Central memory CD8-positive, alpha-beta T cell (primary cell): ENCODE results near the gene INO80.

ENCODE experiments used
- ATAC-seq: fragments of 150-1000 bp; cut with Tn5 transposase; replicated peaks from 2 replicates; pipeline ENCODE4 v1.10.0; 2022; ENCODE audit warnings: mild to moderate bottlenecking, moderate FRiP score, moderate number of reproducible peaks; ENCODE audit not compliant: poor library complexity, severe bottlenecking; ENCODE audit errors: extremely low read depth
- DNase-seq, 2 donors: peaks; one replicate each; pipeline ENCODE4 v3.0.0; 2021; ENCODE audit warnings: low spot score in 2 of 2
- H3K27ac Mint-ChIP-seq: one replicate; pipeline ENCODE4 v1.8.0; 2022; ENCODE audit warnings: low read depth, mild to moderate bottlenecking, moderate library complexity, mixed read lengths
- H3K27me3 Mint-ChIP-seq: one replicate; pipeline ENCODE4 v1.8.0; 2022; ENCODE audit warnings: mixed read lengths
- H3K36me3 Mint-ChIP-seq: one replicate; pipeline ENCODE4 v1.8.0; 2022; ENCODE audit warnings: mild to moderate bottlenecking, moderate library complexity, mixed read lengths; ENCODE audit not compliant: insufficient read depth
- H3K4me1 Mint-ChIP-seq: one replicate; pipeline ENCODE4 v1.8.0; 2022; ENCODE audit warnings: mixed read lengths
- H3K4me3 Mint-ChIP-seq: one replicate; pipeline ENCODE4 v1.8.0; 2022; ENCODE audit warnings: mild to moderate bottlenecking, moderate library complexity, mixed read lengths
- H3K9me3 Mint-ChIP-seq: one replicate; pipeline ENCODE4 v1.8.0; 2022; ENCODE audit warnings: mixed read lengths

Gene INO80

DNA sequence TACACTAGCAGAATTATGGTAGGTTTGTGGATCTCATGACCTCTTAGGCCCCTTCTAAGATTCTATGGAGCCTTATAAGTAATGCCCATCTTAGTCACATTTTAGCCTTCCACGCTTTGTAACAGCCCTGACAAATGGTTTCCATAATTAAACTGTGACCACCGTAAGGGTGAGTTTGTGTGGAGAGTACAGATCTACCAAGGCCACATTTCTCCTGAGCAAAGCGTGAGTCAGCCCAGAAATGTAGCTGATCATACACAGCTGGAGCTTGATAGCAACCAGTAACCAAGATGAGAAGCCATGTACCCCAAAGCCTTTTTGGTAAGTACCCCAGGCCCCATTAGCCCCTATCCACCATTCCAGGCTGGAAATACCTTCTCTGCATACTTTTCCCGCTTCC, 131.1 kb downstream of the INO80 start:
- DNase-seq: no peak
- H3K36me3 Mint-ChIP-seq: peaks cover 60% of the 10 kb centered on the region

DNA sequence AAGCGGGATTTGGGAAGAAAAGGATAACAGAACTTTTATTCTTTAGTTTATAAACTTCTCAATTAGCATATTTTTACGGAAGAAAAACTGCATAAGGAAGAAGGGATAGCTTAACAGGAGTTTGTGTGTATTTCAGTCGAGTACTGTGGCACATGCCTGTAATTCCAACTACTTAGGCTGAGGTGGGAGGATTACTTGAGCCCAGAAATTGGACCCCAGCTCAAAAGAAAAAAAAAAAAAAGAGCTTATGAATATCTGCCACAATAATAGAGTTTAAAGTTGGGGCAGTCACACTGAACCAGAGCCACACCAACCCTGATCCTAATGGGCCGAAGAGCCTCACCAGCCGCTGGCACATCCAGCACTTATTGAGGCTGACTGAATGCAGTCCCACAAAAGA, 131.7 kb downstream of the INO80 start:
- ATAC-seq: no peak
- no peaks in the 10 kb centered on the region for H3K9me3 Mint-ChIP-seq
- H3K27ac Mint-ChIP-seq: no peak overlapping the region
- no peak overlapping the region for H3K4me3 Mint-ChIP-seq
- peaks cover 61% of the 10 kb centered on the region for H3K36me3 Mint-ChIP-seq
- no peaks in the 10 kb centered on the region for H3K4me1 Mint-ChIP-seq
- no peak for DNase-seq
- H3K27me3 Mint-ChIP-seq: no peaks in the 10 kb centered on the region

More for the DNA sequence above, 131.1 kb downstream of the INO80 start:
- no peaks in the 10 kb centered on the region for H3K9me3 Mint-ChIP-seq
- no peaks in the 10 kb centered on the region for H3K4me1 Mint-ChIP-seq
- ATAC-seq: no peak
- H3K27me3 Mint-ChIP-seq: no peaks in the 10 kb centered on the region
- H3K27ac Mint-ChIP-seq: no peak overlapping the region
- H3K4me3 Mint-ChIP-seq: no peak overlapping the region

DNA sequence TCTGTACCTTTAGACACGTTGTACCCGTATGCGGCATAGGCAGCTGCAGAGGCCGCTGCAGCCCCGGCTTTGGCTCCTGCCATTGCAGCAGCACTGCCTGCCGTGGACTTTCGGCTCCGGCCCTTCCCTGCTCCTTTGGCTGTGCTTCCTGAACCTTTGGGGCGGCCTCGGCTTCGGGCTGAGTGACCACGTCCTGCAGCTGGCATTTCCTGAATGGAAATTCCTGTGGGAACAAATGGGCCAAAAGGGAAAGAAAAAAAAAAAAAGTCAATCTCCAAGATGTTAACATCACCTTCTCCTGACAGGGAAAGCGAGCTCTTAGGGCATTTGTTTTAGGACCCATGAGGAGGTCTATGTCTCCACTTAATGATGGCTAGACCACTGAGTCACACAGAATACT, 133.2 kb downstream of the INO80 start:
- H3K4me3 Mint-ChIP-seq: no peak overlapping the region
- peaks cover 62% of the 10 kb centered on the region for H3K36me3 Mint-ChIP-seq
- no peaks in the 10 kb centered on the region for H3K4me1 Mint-ChIP-seq
- DNase-seq (no peak), ATAC-seq (no peak)
- H3K27me3 Mint-ChIP-seq: no peaks in the 10 kb centered on the region
- no peaks in the 10 kb centered on the region for H3K9me3 Mint-ChIP-seq
- no peak overlapping the region for H3K27ac Mint-ChIP-seq

DNA sequence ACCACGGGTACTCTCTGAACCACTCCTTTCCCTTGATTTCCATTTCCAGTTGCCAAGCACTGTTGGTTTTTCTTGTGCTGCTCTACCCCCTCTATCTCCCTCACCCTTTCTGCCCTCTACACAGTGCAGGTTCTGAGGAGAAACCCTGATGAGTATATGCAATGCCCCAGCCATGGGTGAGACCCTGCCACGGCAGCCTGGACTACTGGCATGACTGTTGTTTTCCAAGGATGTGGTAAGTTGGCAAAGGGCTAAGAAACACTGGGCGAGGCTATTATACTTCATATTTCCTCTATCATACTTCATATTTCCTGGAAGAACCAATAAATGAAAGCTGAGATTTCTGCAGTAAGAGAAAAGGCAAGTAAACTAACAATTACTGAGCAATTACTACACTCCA, 134.9 kb downstream of the INO80 start:
- Mint-ChIP-seq H3K9me3 (no peaks in the 10 kb centered on the region), H3K4me3 (no peak overlapping the region), H3K4me1 (no peaks in the 10 kb centered on the region), H3K27ac (no peak overlapping the region), H3K27me3 (no peaks in the 10 kb centered on the region), H3K36me3 (peaks cover 53% of the 10 kb centered on the region)
- ATAC-seq (no peak), DNase-seq (no peak)

DNA sequence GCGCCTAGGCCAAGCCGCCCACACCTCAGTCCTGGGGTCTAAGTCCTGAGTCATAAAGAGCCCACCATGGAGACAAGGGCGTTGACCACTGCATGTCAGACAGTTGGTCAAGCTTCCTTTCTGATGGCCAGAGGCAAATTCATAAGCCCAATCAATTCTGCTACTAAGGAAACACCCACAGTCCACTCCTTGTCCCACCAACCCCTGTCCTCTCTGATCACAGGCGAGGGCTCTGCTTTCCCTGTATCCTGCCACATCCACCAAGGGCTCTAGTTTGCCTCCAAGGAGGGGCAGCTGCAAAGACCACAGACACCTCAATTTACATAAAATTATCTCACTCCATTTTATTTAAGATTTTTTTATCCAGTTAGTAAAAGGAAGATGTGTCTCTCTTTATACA, 137.5 kb downstream of the INO80 start:
- DNase-seq (no peak), ATAC-seq (no peak)
- Mint-ChIP-seq H3K27ac (no peak overlapping the region), H3K4me3 (no peak overlapping the region), H3K4me1 (no peaks in the 10 kb centered on the region), H3K36me3 (peaks cover 38% of the 10 kb centered on the region), H3K27me3 (no peaks in the 10 kb centered on the region), H3K9me3 (no peaks in the 10 kb centered on the region)

DNA sequence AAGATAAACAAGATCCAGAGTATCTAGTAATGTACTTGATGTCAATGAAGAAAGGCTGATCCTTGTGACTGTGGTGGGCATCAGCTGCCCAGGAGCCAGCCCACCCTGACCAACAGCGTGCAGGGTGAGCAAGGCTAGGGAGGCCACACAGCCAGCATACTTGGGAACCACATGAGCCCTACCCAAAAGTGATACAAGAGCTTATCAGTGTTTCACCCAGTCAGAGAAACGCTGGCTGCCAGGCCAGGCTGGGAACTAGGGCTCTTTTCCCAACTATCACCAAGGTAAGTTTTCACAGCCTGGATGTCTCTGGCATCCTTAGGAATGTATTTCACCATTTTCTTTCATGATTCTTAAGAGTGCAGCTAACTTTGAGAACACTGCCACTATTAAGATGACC, 137.9 kb downstream of the INO80 start:
- H3K4me3 Mint-ChIP-seq: no peak overlapping the region
- ATAC-seq (no peak), DNase-seq (no peak)
- no peak overlapping the region for H3K27ac Mint-ChIP-seq
- H3K27me3 Mint-ChIP-seq: no peaks in the 10 kb centered on the region
- no peaks in the 10 kb centered on the region for H3K9me3 Mint-ChIP-seq
- peaks cover 33% of the 10 kb centered on the region for H3K36me3 Mint-ChIP-seq
- H3K4me1 Mint-ChIP-seq: no peaks in the 10 kb centered on the region

DNA sequence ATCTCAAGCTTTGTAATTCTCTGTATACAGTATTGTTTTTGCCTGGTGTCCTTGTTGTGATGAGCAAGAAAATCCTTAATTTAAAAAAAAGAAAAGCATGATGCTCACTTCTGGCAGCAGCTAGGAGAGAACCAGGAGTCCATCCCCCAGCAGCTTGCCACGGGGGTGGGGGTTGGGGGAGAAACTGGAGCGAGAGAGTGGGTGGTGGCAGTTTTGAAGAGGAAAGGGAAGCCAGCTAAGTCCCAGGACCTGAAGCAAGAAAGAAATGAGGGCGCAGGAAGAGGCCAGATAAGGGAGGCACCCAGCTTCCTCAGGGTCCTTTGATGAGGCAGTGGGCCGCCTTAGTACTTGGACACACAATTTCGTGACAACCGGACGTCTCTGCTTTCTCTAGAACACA, 139.3 kb downstream of the INO80 start:
- peaks cover 29% of the 10 kb centered on the region for H3K36me3 Mint-ChIP-seq
- no peaks in the 10 kb centered on the region for H3K9me3 Mint-ChIP-seq
- no peak overlapping the region for H3K4me3 Mint-ChIP-seq
- H3K27me3 Mint-ChIP-seq: no peaks in the 10 kb centered on the region
- no peak for ATAC-seq
- H3K27ac Mint-ChIP-seq: no peak overlapping the region
- H3K4me1 Mint-ChIP-seq: no peaks in the 10 kb centered on the region
- DNase-seq: no peak

DNA sequence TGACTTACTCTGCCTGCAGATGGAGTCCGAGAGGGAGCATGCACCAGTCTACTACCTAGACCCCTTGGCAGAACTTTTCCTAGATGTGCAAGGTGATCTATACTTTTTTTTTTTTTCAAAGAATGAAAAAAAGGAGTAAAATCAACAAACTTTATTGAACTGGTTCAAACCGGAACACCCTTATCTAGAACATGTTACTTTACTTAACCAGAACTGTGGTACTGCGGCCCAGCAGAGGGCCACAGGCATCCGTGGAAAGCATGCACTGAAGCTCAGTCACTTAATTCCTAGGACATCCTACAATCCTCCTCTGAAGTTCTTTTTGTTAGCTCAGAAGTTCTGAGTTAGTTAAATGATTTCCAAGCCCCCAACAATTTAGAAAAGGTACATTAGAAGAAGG, 141.2 kb downstream of the INO80 start:
- no peaks in the 10 kb centered on the region for H3K9me3 Mint-ChIP-seq
- H3K27me3 Mint-ChIP-seq: no peaks in the 10 kb centered on the region
- ATAC-seq: no peak
- H3K27ac Mint-ChIP-seq: no peak overlapping the region
- peaks cover 18% of the 10 kb centered on the region for H3K36me3 Mint-ChIP-seq
- H3K4me3 Mint-ChIP-seq: no peak overlapping the region
- no peaks in the 10 kb centered on the region for H3K4me1 Mint-ChIP-seq
- no peak for DNase-seq

DNA sequence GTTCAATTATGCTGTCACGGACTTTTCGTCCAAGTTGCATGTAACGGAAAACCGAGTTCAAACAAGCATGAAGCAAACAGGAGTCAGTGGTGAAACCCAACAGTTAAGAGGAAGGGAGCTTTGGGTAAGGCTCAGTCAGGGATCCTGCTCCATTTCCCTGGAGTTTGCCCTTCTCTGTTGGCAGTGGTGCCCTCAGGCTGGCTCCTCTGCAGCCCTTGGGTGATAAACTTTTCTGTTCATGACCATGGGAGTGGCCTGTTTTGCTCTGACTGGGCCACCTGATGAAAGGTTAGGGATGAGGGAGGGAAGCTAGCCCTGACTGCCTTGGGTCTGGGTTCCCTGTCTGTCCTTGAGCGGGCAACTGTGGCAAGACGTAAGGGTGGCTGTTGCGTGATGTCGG, 146.7 kb downstream of the INO80 start:
- Mint-ChIP-seq H3K4me1 (no peaks in the 10 kb centered on the region), H3K36me3 (peaks cover 5% of the 10 kb centered on the region), H3K27ac (no peak overlapping the region), H3K9me3 (no peaks in the 10 kb centered on the region), H3K4me3 (no peak overlapping the region), H3K27me3 (peaks cover 6% of the 10 kb centered on the region)
- no peak for DNase-seq
- ATAC-seq: no peak

DNA sequence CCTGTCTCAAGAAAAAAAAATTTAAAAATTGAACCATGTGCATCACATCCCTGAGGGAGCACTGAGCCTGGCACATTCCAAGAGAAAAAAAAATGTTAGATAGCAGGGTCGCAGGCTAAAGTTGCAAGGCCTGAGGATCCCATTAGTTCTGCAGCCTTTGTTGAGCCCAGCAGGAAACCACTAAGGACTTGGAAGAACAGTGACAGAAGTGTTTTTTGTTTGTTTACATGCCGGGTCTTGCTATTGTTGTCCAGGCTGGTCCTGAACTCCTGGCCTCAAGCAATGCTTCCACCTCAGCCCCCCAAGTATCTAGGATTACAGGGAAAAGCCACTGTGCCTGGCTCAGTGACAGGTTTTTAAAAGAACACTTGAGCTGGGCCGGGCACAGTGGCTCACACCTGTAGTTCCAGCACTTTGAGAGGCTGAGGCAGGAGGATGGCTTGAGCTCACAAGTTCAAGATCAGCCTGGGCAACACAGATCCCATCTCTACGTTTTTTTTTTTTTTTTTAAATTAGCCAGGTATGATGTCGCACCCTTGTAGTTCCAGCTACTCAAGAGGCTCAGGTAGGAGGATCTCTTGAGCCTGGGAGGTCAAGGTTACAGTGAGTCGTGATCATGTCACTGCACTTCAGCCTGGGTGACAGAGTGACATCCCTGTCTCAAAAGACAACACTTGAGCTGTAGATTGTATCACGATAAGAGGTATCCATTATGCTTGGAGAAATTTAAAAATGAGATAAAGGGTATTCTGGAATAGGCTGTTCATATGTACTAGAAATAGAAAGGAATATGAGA, 147.6 kb downstream of the INO80 start:
- ATAC-seq: no peak
- Mint-ChIP-seq H3K27me3 (peaks cover 15% of the 10 kb centered on the region), H3K36me3 (peaks cover 5% of the 10 kb centered on the region), H3K4me3 (no peak overlapping the region), H3K4me1 (no peaks in the 10 kb centered on the region), H3K9me3 (no peaks in the 10 kb centered on the region), H3K27ac (no peak overlapping the region)
- DNase-seq: no peak

DNA sequence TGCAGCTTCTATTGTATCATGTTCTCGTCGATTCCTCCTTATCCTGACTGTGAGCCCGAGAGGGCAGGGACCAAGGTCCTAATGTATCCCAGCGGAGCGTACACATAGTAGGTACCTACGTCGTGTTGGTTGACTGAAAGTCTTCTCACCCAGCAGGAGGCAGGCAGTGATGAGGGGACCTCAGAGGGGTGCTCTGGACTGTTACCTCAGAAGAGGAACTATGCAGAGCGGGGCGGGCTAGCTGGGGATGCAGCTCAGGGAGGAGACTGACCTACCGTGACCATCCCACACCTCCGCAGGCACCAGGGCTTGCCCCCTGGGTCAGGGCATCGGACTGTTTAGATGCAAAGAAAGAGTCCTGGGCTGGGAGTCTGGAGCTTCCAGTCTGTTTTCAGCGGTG, 151.4 kb downstream of the INO80 start:
- H3K4me3 Mint-ChIP-seq: no peak overlapping the region
- H3K36me3 Mint-ChIP-seq: peaks cover 4% of the 10 kb centered on the region
- no peak overlapping the region for H3K27ac Mint-ChIP-seq
- peaks cover 7% of the 10 kb centered on the region for H3K4me1 Mint-ChIP-seq
- DNase-seq (no peak), ATAC-seq (no peak)
- peaks cover 34% of the 10 kb centered on the region for H3K27me3 Mint-ChIP-seq
- no peaks in the 10 kb centered on the region for H3K9me3 Mint-ChIP-seq

DNA sequence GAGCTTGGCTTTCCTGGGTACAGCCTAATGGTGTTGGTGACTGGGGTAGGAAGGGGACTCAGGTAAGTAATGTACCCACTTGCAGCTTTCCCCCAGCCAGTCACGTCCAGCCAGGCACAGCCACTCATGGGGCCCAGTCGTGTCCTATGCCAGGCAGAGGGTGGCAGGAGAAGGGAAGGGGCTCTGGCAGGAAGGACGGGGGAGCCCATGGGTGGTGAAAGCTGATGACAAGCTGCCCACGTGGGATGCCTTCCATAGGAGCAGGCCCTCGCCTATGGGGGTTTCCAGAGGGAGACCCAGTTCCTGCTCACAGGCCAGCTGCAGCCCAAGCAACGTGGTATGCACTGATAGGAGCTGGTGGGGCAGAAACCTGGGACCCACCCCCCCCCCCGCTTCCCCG, 152.1 kb downstream of the INO80 start:
- Mint-ChIP-seq H3K4me1 (peaks cover 7% of the 10 kb centered on the region), H3K27ac (no peak overlapping the region), H3K4me3 (no peak overlapping the region), H3K36me3 (peaks cover 2% of the 10 kb centered on the region), H3K9me3 (no peaks in the 10 kb centered on the region), H3K27me3 (peaks cover 37% of the 10 kb centered on the region)
- ATAC-seq (no peak), DNase-seq (no peak)

DNA sequence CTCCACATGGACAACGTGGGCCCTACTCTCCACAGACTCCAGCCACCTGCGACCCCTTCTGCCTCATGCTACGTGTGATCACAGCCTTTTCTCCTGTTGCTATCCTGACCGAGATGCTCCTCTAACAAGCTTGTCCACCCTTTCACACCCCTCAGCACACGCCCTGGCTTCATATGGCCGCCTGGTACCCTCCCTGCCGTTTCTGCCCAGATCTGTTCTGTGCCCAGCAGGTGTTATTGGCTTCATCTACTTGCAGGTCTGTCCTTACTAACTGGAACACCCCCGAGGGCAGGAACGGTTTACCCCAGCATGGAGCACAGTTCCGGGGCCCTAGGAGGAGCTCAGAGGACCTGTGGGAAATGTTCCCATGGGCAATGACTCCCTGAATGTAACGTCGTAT, 152.9 kb downstream of the INO80 start:
- H3K4me1 Mint-ChIP-seq: peaks cover 7% of the 10 kb centered on the region
- H3K4me3 Mint-ChIP-seq: no peak overlapping the region
- H3K27ac Mint-ChIP-seq: no peak overlapping the region
- H3K9me3 Mint-ChIP-seq: no peaks in the 10 kb centered on the region
- DNase-seq (no peak), ATAC-seq (no peak)
- H3K36me3 Mint-ChIP-seq: no peaks in the 10 kb centered on the region
- peaks cover 45% of the 10 kb centered on the region for H3K27me3 Mint-ChIP-seq
